ENCODE data around the gene TUBA3D. TPM values are rescaled to one million over a fixed set of nuclear protein-coding genes. Genes with fewer than 3 reads are reported as not detected.
"Not testable (repeated sequence)": the region's sequence is repeated elsewhere in the genome, so short reads cannot be mapped to it uniquely, and the experiment has no call there.

Gene TUBA3D
- total RNA-seq (2014; rRNA removed; shearing (Covaris generic)) (not detected in 2 replicates), total RNA-seq (2022) (not detected in 2 replicates), Bru-seq, nascent RNA (percentile 11 among the genes with signal in this experiment), BruChase-seq, experiment 1, labeled RNA remaining after a 6-hour chase (not detected), BruChase-seq, experiment 2, labeled RNA remaining after a 2-hour chase (not detected)
- long read RNA-seq, partial matches to known transcripts = 0 of 4 reads
- long read RNA-seq, other reads (novel, unspliced or antisense) = 4 of 4 reads

DNA sequence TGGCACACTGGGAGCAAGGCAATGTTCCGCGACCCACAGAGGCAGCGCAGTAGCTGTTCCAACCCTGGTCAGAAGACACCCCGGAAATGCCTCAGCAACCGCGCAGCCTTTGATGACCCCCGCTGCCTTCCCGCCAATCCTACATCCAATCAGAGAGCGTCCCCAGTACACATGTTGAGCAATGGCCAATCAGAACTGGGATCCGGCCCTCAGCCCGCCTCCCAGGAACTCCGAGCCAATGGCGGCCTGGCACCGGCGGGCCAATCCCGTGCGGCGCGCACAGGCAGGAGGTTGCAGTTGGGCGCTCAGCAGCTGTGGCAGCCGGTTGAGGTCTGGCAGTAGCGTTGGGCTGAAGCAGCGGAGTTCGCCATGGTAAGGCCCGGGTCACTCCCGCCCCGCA lies at the start of gene TUBA3D:
Gene TUBA3D, plus strand, starts transcription at position 289 of the 400 bp plus-strand sequence. Its CDS starts 81 bp downstream, at position 370.
- no peaks in the 10 kb centered on the region for H3K9me3 ChIP-seq (ENCODE audit: low read length)

DNA sequence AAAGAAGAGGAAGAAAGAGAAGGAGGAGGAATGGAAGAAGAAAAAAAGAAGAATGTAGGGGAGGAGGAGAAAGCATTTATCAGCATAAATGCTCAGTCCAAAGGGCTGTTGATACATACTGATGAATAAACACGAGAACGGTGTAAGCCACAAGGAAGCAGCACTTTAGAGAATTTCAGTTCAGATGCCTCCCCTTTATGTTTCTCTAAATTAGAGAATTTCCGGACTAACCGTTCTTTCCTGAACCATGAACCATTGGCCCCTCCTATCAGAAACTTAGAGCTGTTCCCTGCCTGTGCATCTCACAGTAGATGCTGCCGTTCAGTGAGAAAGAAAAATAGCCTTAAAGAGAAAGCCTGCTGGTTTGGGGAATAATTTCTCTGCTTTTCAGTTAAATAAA lies 49.2 kb upstream of the TUBA3D start:
- H3K27ac ChIP-seq (ENCODE audit: low read depth, low read length, poor library complexity, severe bottlenecking) = no peak overlapping the region
- ChIA-PET POLR2A (interaction anchor here (0.6 to 0.7 kb wide), 2 partner anchors 9 to 79 kb away, joined by 4 read pairs; no protein-coding TSS in a partner anchor), CTCF (ENCODE audit: unreplicated experiment) (no interaction called here)
- no peak overlapping the region for H2AFZ ChIP-seq (ENCODE audit: low read length)
- no peaks in the 10 kb centered on the region for H4K20me1 ChIP-seq (ENCODE audit: insufficient read depth, low read length)
- H3K36me3 ChIP-seq (ENCODE audit: insufficient read depth, low read length) = no peaks in the 10 kb centered on the region
- H3K4me1 ChIP-seq (ENCODE audit: insufficient read depth, low read length, poor library complexity, severe bottlenecking) = no peaks in the 10 kb centered on the region
- H3K79me2 ChIP-seq (ENCODE audit: insufficient read depth, low read depth, low read length) = no peaks in the 10 kb centered on the region
- H3K4me2 ChIP-seq (ENCODE audit: low read length) = no peak overlapping the region
- no peaks in the 10 kb centered on the region for H3K9me3 ChIP-seq (ENCODE audit: low read length)
- TF ChIP-seq, protein P1, sequence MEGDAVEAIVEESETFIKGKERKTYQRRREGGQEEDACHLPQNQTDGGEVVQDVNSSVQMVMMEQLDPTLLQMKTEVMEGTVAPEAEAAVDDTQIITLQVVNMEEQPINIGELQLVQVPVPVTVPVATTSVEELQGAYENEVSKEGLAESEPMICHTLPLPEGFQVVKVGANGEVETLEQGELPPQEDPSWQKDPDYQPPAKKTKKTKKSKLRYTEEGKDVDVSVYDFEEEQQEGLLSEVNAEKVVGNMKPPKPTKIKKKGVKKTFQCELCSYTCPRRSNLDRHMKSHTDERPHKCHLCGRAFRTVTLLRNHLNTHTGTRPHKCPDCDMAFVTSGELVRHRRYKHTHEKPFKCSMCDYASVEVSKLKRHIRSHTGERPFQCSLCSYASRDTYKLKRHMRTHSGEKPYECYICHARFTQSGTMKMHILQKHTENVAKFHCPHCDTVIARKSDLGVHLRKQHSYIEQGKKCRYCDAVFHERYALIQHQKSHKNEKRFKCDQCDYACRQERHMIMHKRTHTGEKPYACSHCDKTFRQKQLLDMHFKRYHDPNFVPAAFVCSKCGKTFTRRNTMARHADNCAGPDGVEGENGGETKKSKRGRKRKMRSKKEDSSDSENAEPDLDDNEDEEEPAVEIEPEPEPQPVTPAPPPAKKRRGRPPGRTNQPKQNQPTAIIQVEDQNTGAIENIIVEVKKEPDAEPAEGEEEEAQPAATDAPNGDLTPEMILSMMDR (conservative IDR thresholded peaks at IDR 0.05; ENCODE audit: low read length) = no peak
- no peak for TF ChIP-seq EZH2phosphoT487 (IDR thresholded peaks at IDR 0.05; ENCODE audit: borderline replicate concordance, low read depth, low read length)
- BruUV-seq (replicated peaks) = no TSS peak
- no peak for DNase-seq (ENCODE audit: low spot score)
- H3K4me3 ChIP-seq (ENCODE audit: low read depth, low read length, poor library complexity, severe bottlenecking) = no peak overlapping the region
- intact Hi-C loops (cut with micrococcal nuclease; ENCODE audit: unreplicated experiment) = no loop called here
- H3K9me2 ChIP-seq (ENCODE audit: insufficient read depth, low read length) = no peaks in the 10 kb centered on the region

More for the DNA sequence above, at the start of gene TUBA3D:
- ChIA-PET POLR2A (no interaction called here), CTCF (ENCODE audit: unreplicated experiment) (no interaction called here)
- Histone ChIP-seq H4K20me1 (ENCODE audit: insufficient read depth, low read length) (no peaks in the 10 kb centered on the region), H3K4me3 (ENCODE audit: low read depth, low read length, poor library complexity, severe bottlenecking) (no peak within 1 kb of the TSS), H2AFZ (ENCODE audit: low read length) (no peak within 1 kb of the TSS), H3K4me1 (ENCODE audit: insufficient read depth, low read length, poor library complexity, severe bottlenecking) (no peaks in the 10 kb centered on the region), H3K27ac (ENCODE audit: low read depth, low read length, poor library complexity, severe bottlenecking) (no peak within 1 kb of the TSS), H3K36me3 (ENCODE audit: insufficient read depth, low read length) (no peaks in the 10 kb centered on the region; the same call in 1 of the 2 replicates), H3K4me2 (ENCODE audit: low read length) (no peak within 1 kb of the TSS), H3K79me2 (ENCODE audit: insufficient read depth, low read depth, low read length) (no peaks in the 10 kb centered on the region), H3K9me2 (ENCODE audit: insufficient read depth, low read length) (no peaks in the 10 kb centered on the region)
- intact Hi-C loops (cut with micrococcal nuclease; ENCODE audit: unreplicated experiment) = no loop called here
- no peak for DNase-seq (ENCODE audit: low spot score)
- BruUV-seq (replicated peaks) = no TSS peak
- TF ChIP-seq EZH2phosphoT487 (IDR thresholded peaks at IDR 0.05; ENCODE audit: borderline replicate concordance, low read depth, low read length) = no peak
- TF ChIP-seq, protein P1 (conservative IDR thresholded peaks at IDR 0.05; ENCODE audit: low read length) = no peak

GRCh38 chr2:131431336-131431735 lies 44.6 kb upstream of the TUBA3D start:
- Histone ChIP-seq H4K20me1 (ENCODE audit: insufficient read depth, low read length) (no peaks in the 10 kb centered on the region), H2AFZ (ENCODE audit: low read length) (no peak overlapping the region), H3K27ac (ENCODE audit: low read depth, low read length, poor library complexity, severe bottlenecking) (no peak overlapping the region), H3K79me2 (ENCODE audit: insufficient read depth, low read depth, low read length) (no peaks in the 10 kb centered on the region), H3K4me3 (ENCODE audit: low read depth, low read length, poor library complexity, severe bottlenecking) (no peak overlapping the region), H3K4me2 (ENCODE audit: low read length) (no peak overlapping the region), H3K9me3 (ENCODE audit: low read length) (no peaks in the 10 kb centered on the region), H3K36me3 (ENCODE audit: insufficient read depth, low read length) (no peaks in the 10 kb centered on the region), H3K4me1 (ENCODE audit: insufficient read depth, low read length, poor library complexity, severe bottlenecking) (no peaks in the 10 kb centered on the region), H3K9me2 (ENCODE audit: insufficient read depth, low read length) (no peaks in the 10 kb centered on the region)
- DNase-seq (ENCODE audit: low spot score) = no peak
- ChIA-PET CTCF (ENCODE audit: unreplicated experiment) (no interaction called here), POLR2A (interaction anchor here (0.6 kb wide), 1 partner anchor 350 kb away, joined by 5 read pairs; no protein-coding TSS in a partner anchor)
- BruUV-seq (replicated peaks) = no TSS peak
- intact Hi-C loops (cut with micrococcal nuclease; ENCODE audit: unreplicated experiment) = no loop called here
- TF ChIP-seq EZH2phosphoT487 (IDR thresholded peaks at IDR 0.05; ENCODE audit: borderline replicate concordance, low read depth, low read length) = no peak
- TF ChIP-seq, protein P1 (conservative IDR thresholded peaks at IDR 0.05; ENCODE audit: low read length) = no peak

DNA sequence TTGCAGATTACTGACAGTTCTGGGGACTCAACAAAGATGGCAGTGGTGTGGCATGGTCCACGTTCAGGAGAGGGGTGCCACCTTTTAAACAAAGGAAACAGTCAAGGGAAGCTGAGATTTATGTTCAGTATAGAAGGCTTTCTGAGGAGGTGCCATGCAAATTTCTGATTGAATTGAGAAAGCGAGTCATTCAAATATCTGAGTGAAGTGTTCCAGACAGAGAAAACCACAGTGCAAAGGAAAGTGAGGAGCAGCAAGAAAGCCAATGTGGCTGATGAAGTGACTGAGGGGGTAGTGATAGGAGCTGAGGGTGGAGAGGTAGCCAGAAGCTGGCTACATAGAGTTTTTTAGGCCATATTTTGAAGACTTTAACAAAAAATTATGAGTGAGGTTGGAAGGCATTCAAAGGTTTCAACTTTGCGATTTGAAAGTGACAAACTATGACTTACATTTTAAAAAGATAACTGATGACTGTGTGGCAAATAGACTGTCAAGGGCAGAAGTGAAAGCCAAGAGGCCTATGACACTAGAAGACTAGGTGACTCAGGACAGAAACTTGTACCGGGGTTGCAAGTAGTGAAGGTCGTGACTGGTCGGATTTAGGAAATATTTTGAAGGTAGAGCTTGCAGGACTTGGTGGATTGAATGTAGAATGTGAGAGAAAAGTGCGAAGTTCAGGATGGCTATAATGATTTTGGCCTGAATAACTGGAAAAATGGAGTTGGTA lies 35.0 kb upstream of the TUBA3D start:
- intact Hi-C loops (cut with micrococcal nuclease; ENCODE audit: unreplicated experiment) = not testable (repeated sequence)

More for the DNA sequence above, 35.0 kb upstream of the TUBA3D start:
- H3K4me3 ChIP-seq (ENCODE audit: low read depth, low read length, poor library complexity, severe bottlenecking); H3K36me3 ChIP-seq (ENCODE audit: insufficient read depth, low read length); H3K9me2 ChIP-seq (ENCODE audit: insufficient read depth, low read length); POLR2A ChIA-PET; DNase-seq (ENCODE audit: low spot score); H3K27ac ChIP-seq (ENCODE audit: low read depth, low read length, poor library complexity, severe bottlenecking); CTCF ChIA-PET (ENCODE audit: unreplicated experiment); H3K9me3 ChIP-seq (ENCODE audit: low read length); H3K4me2 ChIP-seq (ENCODE audit: low read length); H4K20me1 ChIP-seq (ENCODE audit: insufficient read depth, low read length); H2AFZ ChIP-seq (ENCODE audit: low read length); H3K4me1 ChIP-seq (ENCODE audit: insufficient read depth, low read length, poor library complexity, severe bottlenecking); BruUV-seq (replicated peaks); H3K79me2 ChIP-seq (ENCODE audit: insufficient read depth, low read depth, low read length): not testable (repeated sequence)

Measured in OCI-LY7 (cell line).